ENCODE data around the gene B9D1. TPM values are rescaled to one million over a fixed set of nuclear protein-coding genes. Genes with fewer than 3 reads are reported as not detected.

B9D1 gene
- total and polyA plus RNA-seq, 7 donors = 6.6 to 22.4 (median 15.2) TPM

GRCh38 chr17:19392303-19392702 lies 29.8 kb upstream of the B9D1 start:
- peak in 2 of 4 donors; percentile 61 to 62 for TF ChIP-seq POLR2AphosphoS5 (IDR thresholded peaks at IDR 0.05)
- no peak for TF ChIP-seq CTCF (IDR thresholded peaks at IDR 0.05)
- no peak for TF ChIP-seq POLR2A (IDR thresholded peaks at IDR 0.05)
- TF ChIP-seq EP300 (IDR thresholded peaks at IDR 0.05) = peak in 3 of 4 donors; percentile 7 to 67 (median 60)
- peak; percentile 64 for DNase-seq
- H3K4me1 ChIP-seq = peaks cover 0 to 63% (median 53%) of the 10 kb centered on the region in 4 donors
- no peaks in the 10 kb centered on the region for H3K27me3 ChIP-seq
- no peak overlapping the region for H3K4me3 ChIP-seq
- H3K36me3 ChIP-seq = no peaks in the 10 kb centered on the region
- intact Hi-C loops (cut with DNase I) = no loop called here
- peak overlapping the region in 3 of 4 donors; percentile 96 to 97 (median 96) for H3K27ac ChIP-seq
- WGBS, 2 donors = 84 to 87% methylated on average over 7 of the region's 7 CpGs
- no peaks in the 10 kb centered on the region for H3K9me3 ChIP-seq

GRCh38 chr17:19391432-19391831 lies 28.9 kb upstream of the B9D1 start:
- no peaks in the 10 kb centered on the region for H3K9me3 ChIP-seq
- H3K27ac ChIP-seq = peak overlapping the region in 3 of 4 donors; percentile 96 to 97 (median 96)
- H3K27me3 ChIP-seq = no peaks in the 10 kb centered on the region
- H3K36me3 ChIP-seq = no peaks in the 10 kb centered on the region
- peak; percentile 56 for DNase-seq
- H3K4me1 ChIP-seq = peaks cover 0 to 71% (median 59%) of the 10 kb centered on the region in 4 donors
- TF ChIP-seq POLR2A (IDR thresholded peaks at IDR 0.05) = no peak
- TF ChIP-seq EP300 (IDR thresholded peaks at IDR 0.05) = no peak
- no peak for TF ChIP-seq POLR2AphosphoS5 (IDR thresholded peaks at IDR 0.05)
- no peak for TF ChIP-seq CTCF (IDR thresholded peaks at IDR 0.05)
- H3K4me3 ChIP-seq = no peak overlapping the region
- intact Hi-C loops (cut with DNase I) = no loop called here
- WGBS, 2 donors = 93 to 95% methylated on average over 7 of the region's 7 CpGs

GRCh38 chr17:19390951-19391350 lies 28.4 kb upstream of the B9D1 start:
- no peak overlapping the region for H3K4me3 ChIP-seq
- H3K27ac ChIP-seq = peak overlapping the region in 3 of 4 donors; percentile 96 to 97 (median 96)
- H3K36me3 ChIP-seq = no peaks in the 10 kb centered on the region
- no peaks in the 10 kb centered on the region for H3K27me3 ChIP-seq
- peak; percentile 19 for DNase-seq
- peaks cover 0 to 76% (median 64%) of the 10 kb centered on the region in 4 donors for H3K4me1 ChIP-seq
- 96 to 99% methylated on average over 2 of the region's 2 CpGs for WGBS, 2 donors
- no peaks in the 10 kb centered on the region for H3K9me3 ChIP-seq
- intact Hi-C loops (cut with DNase I) = no loop called here
- TF ChIP-seq EP300 (IDR thresholded peaks at IDR 0.05) = no peak
- no peak for TF ChIP-seq POLR2A (IDR thresholded peaks at IDR 0.05)
- no peak for TF ChIP-seq CTCF (IDR thresholded peaks at IDR 0.05)
- no peak for TF ChIP-seq POLR2AphosphoS5 (IDR thresholded peaks at IDR 0.05)

- H3K36me3 ChIP-seq = peaks cover 0 to 2% (median 0%) of the 10 kb centered on the region in 4 donors
- peak; percentile 80 for DNase-seq
- intact Hi-C loops (cut with DNase I) = no loop called here
- no peak overlapping the region for H3K4me3 ChIP-seq
- H3K27ac ChIP-seq = peak overlapping the region; percentile 95 to 97 (median 96)
- H3K27me3 ChIP-seq = no peaks in the 10 kb centered on the region
- peaks cover 0 to 95% (median 82%) of the 10 kb centered on the region in 4 donors for H3K4me1 ChIP-seq
- H3K9me3 ChIP-seq = no peaks in the 10 kb centered on the region
- no peak for TF ChIP-seq POLR2A (IDR thresholded peaks at IDR 0.05)
- TF ChIP-seq EP300 (IDR thresholded peaks at IDR 0.05) = no peak
- no peak for TF ChIP-seq CTCF (IDR thresholded peaks at IDR 0.05)
- TF ChIP-seq POLR2AphosphoS5 (IDR thresholded peaks at IDR 0.05) = no peak
- WGBS, 2 donors = 78 to 85% methylated on average over 5 of the region's 5 CpGs
Measured at GRCh38 chr17:19388791-19389785, 26.6 kb upstream of the B9D1 start.

Measured in sigmoid colon (tissue), 7 donors.